HepG2 (cell line): ENCODE measurements around the gene TRIM34.

Experiments
- CTCF ChIP-seq: sonication (generic); formaldehyde crosslinking; IDR thresholded peaks from 2 replicates; pipeline ENCODE4 v1.5.0; 2020; ENCODE audit warnings: mild to moderate bottlenecking, missing genetic modification reagents, moderate library complexity
- MTF2 ChIP-seq: sonication (generic); formaldehyde crosslinking; IDR thresholded peaks from 2 replicates; pipeline ENCODE4 v1.5.0; 2020; ENCODE audit warnings: missing genetic modification reagents, borderline replicate concordance
- POLR2A ChIP-seq, 2 experiments: IDR thresholded peaks; 2 replicates each; pipeline ENCODE4 v1.6.1; 2011; ENCODE audit warnings: low read depth in 2 of 2, low read length in 2 of 2, mild to moderate bottlenecking in 1 of 2, moderate library complexity in 1 of 2; ENCODE audit not compliant: insufficient read depth in 1 of 2
- POLR2AphosphoS5 ChIP-seq: IDR thresholded peaks from 2 replicates; pipeline ENCODE4 v1.6.1; 2012; ENCODE audit warnings: low read depth, low read length
- PRPF4 ChIP-seq: fragments of 200-400 bp; formaldehyde crosslinking; IDR thresholded peaks from 2 replicates; pipeline ENCODE4 v1.6.1; 2016; ENCODE audit warnings: low read length, low read depth; ENCODE audit not compliant: poor library complexity, severe bottlenecking
- SP1 ChIP-seq, 2 experiments: fragments of 450-650 bp in 1 of 2; sonication (generic) in 1 of 2; formaldehyde crosslinking in 1 of 2; IDR thresholded peaks; 2 replicates each; pipeline versions ENCODE4 v1.4.0 to v1.6.1; 2016 to 2020; ENCODE audit warnings: missing genetic modification reagents in 1 of 2
- TAF1 ChIP-seq: sonication (generic); formaldehyde crosslinking; IDR thresholded peaks from 2 replicates; pipeline ENCODE4 v1.4.0; 2020; ENCODE audit warnings: missing genetic modification reagents
- ZNF274 ChIP-seq: sonication (generic); formaldehyde crosslinking; IDR thresholded peaks from 2 replicates; pipeline ENCODE4 v1.5.1; 2020; ENCODE audit warnings: mild to moderate bottlenecking, missing genetic modification reagents
- ZNF367 ChIP-seq: sonication (generic); formaldehyde crosslinking; IDR thresholded peaks from 2 replicates; pipeline ENCODE4 v1.4.0; 2020; ENCODE audit warnings: missing genetic modification reagents, borderline replicate concordance
- ZNF672 ChIP-seq: sonication (generic); formaldehyde crosslinking; IDR thresholded peaks from 2 replicates; pipeline ENCODE4 v1.8.1; 2022; ENCODE audit warnings: missing genetic modification reagents

GRCh38 chr11:5655474-5655873 lies 30.7 kb downstream of the TRIM34 start:
- no peak for TF ChIP-seq POLR2A (IDR thresholded peaks at IDR 0.05; ENCODE audit: insufficient read depth in 1 of 2, low read depth in 2 of 2, low read length in 2 of 2)
- no peak for TF ChIP-seq SP1 (IDR thresholded peaks at IDR 0.05)
- no peak for TF ChIP-seq SP1 (CRISPR knock-in tag; IDR thresholded peaks at IDR 0.05)
- no peak for TF ChIP-seq PRPF4
- no peak for TF ChIP-seq ZNF672 (CRISPR knock-in tag)
- TF ChIP-seq TAF1 = no peak
- TF ChIP-seq CTCF = no peak
- no peak for TF ChIP-seq POLR2AphosphoS5
- no peak for TF ChIP-seq ZNF367 (CRISPR knock-in tag)
- no peak for TF ChIP-seq ZNF274 (CRISPR knock-in tag)
- no peak for TF ChIP-seq MTF2 (CRISPR knock-in tag)
